ENCODE results near the gene CLSTN2.

The CLSTN2 gene

GRCh38 chr3:140351466-140351865, 416.5 kb downstream of the CLSTN2 start:
- DNase-seq = no peak

- DNase-seq = no peak
These were observed 420.5 kb downstream of the CLSTN2 start for GRCh38 chr3:140355481-140355880.

GRCh38 chr3:140358686-140359085, 423.7 kb downstream of the CLSTN2 start:
- DNase-seq = no peak

- DNase-seq = no peak
These were observed 424.4 kb downstream of the CLSTN2 start for GRCh38 chr3:140359233-140359995.

- DNase-seq = no peak
These were observed 425.3 kb downstream of the CLSTN2 start for GRCh38 chr3:140360332-140360731.

GRCh38 chr3:140363801-140364200, 428.8 kb downstream of the CLSTN2 start:
- no peak for DNase-seq

GRCh38 chr3:140365872-140366697, 431.1 kb downstream of the CLSTN2 start:
- no peak for DNase-seq

GRCh38 chr3:140368223-140368811, 433.3 kb downstream of the CLSTN2 start:
- DNase-seq = no peak

- no peak for DNase-seq
These were observed 435.7 kb downstream of the CLSTN2 start for GRCh38 chr3:140370686-140371085.

- no peak for DNase-seq
These were observed 438.2 kb downstream of the CLSTN2 start for GRCh38 chr3:140373234-140373633.

GRCh38 chr3:140375002-140375401, 440.0 kb downstream of the CLSTN2 start:
- DNase-seq = no peak

GRCh38 chr3:140376136-140376889, 441.3 kb downstream of the CLSTN2 start:
- DNase-seq = no peak

GRCh38 chr3:140377644-140378043, 442.7 kb downstream of the CLSTN2 start:
- no peak for DNase-seq

GRCh38 chr3:140378571-140379340, 443.8 kb downstream of the CLSTN2 start:
- no peak for DNase-seq

- no peak for DNase-seq
These were observed 449.2 kb downstream of the CLSTN2 start for GRCh38 chr3:140384028-140384771.

GRCh38 chr3:140384876-140385275, 449.9 kb downstream of the CLSTN2 start:
- no peak for DNase-seq

GRCh38 chr3:140386357-140387100, 451.5 kb downstream of the CLSTN2 start:
- DNase-seq = no peak

GRCh38 chr3:140387244-140387643, 452.3 kb downstream of the CLSTN2 start:
- DNase-seq = no peak

GRCh38 chr3:140388202-140388922, 453.4 kb downstream of the CLSTN2 start:
- no peak for DNase-seq

- DNase-seq = no peak
These were observed 456.1 kb downstream of the CLSTN2 start for GRCh38 chr3:140391061-140391460.

Data from OCI-M1 (cell line).